ENCODE data around the gene HIPK3.

HIPK3 gene

DNA sequence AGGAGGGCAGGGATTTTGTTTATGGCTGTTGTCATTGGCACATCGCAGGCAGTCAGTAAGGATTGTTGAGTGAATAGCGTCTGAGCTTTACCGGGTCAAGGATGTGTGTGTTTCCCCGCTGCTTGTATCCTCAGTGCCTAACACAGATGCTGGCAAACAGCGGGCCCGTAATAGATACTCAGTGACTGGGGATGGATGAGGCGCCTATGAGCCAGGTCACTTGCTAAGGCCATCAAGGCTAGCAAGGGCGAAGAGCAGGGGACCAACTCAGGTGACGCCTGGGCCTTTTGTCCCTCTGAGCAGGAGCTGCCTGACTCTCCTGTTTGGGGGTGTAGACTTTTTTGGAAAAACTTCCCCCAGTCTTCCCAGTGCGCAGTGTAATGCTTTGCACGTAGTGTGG lies 118.1 kb downstream of the HIPK3 start:
- DNase-seq (ENCODE audit: insufficient read length): no peak
- TF ChIP-seq TAF1 (IDR thresholded peaks at IDR 0.05; ENCODE audit: borderline replicate concordance, low read depth, low read length) (no peak), POLR2A (IDR thresholded peaks at IDR 0.05; ENCODE audit: low read depth, low read length) (no peak), POLR2AphosphoS5 (IDR thresholded peaks at IDR 0.05; ENCODE audit: low read depth, low read length) (no peak)
- FAIRE-seq: no peak

GRCh38 chr11:33375688-33376311 lies 118.6 kb downstream of the HIPK3 start, which contains the start of gene KIAA1549L:
TSS of gene KIAA1549L (plus strand) at chr11:33376108.
- FAIRE-seq: peak; percentile 44
- peak; percentile 41 for DNase-seq (ENCODE audit: insufficient read length)
- TF ChIP-seq POLR2AphosphoS5 (IDR thresholded peaks at IDR 0.05; ENCODE audit: low read depth, low read length): no peak

DNA sequence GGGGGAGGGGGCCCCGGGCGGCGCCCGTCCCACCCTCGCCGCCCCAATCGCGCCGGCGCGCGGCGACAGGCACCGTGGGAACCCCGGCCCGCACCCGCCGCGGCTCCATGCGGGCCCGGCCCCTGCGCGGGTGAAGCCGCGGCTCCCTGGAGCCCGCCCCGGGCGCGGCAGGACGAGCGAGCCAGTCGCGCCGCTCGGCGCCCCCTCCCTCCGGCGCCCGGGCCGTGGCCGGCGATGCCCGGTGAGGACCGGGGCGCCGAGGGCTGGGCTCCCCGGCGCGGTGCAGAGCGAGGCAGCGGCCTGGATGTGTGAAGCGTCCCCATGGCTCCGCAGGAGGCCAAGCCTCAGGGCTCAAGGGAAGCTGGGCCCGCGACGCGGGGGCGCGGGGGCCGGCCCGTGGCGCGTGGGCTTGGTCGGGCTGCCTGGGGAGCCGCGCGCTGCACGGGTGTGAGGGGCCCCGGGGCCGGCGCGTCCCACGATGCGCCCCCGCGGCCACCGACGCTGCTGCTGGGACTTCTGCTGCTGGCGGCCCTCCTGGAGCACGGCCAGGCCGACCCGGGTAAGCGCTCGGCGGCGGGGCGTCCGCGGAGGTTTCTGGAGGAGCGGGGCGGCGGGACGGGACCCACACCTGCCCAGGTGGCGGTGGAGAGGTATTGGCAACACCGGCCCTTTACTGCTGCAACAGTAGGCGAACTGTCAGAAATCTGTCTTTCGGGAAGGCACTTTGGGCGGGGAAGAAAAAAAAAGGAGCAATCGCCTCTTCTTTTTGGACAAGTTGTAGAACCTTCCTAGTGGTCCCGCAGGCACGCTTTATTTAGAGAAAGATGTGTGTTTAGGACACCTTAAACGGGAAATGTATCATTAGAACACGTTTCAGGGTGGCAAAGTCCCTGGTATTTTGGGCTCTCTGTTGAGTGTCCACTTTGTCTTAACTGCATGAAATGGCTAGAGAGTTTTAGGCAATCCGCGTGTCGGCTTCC lies 119.4 kb downstream of the HIPK3 start:
- TF ChIP-seq POLR2AphosphoS5 (IDR thresholded peaks at IDR 0.05; ENCODE audit: low read depth, low read length): no peak
- no peak for TF ChIP-seq TAF1 (IDR thresholded peaks at IDR 0.05; ENCODE audit: borderline replicate concordance, low read depth, low read length)
- no peak for TF ChIP-seq POLR2A (IDR thresholded peaks at IDR 0.05; ENCODE audit: low read depth, low read length)
- no peak for FAIRE-seq
- peak; percentile 34 for DNase-seq (ENCODE audit: insufficient read length)

- FAIRE-seq (no peak), DNase-seq (ENCODE audit: insufficient read length) (no peak)
- TF ChIP-seq POLR2A (IDR thresholded peaks at IDR 0.05; ENCODE audit: low read depth, low read length): no peak
- no peak for TF ChIP-seq TAF1 (IDR thresholded peaks at IDR 0.05; ENCODE audit: borderline replicate concordance, low read depth, low read length)
- no peak for TF ChIP-seq POLR2AphosphoS5 (IDR thresholded peaks at IDR 0.05; ENCODE audit: low read depth, low read length)
Measured at GRCh38 chr11:33377412-33378370, 120.5 kb downstream of the HIPK3 start.

- FAIRE-seq: peak; percentile 79
- DNase-seq (ENCODE audit: insufficient read length): no peak
- TF ChIP-seq POLR2A (IDR thresholded peaks at IDR 0.05; ENCODE audit: low read depth, low read length): no peak
- TF ChIP-seq POLR2AphosphoS5 (IDR thresholded peaks at IDR 0.05; ENCODE audit: low read depth, low read length): no peak
- TF ChIP-seq TAF1 (IDR thresholded peaks at IDR 0.05; ENCODE audit: borderline replicate concordance, low read depth, low read length): no peak
Measured at GRCh38 chr11:33379947-33380346, 122.8 kb downstream of the HIPK3 start.

- TF ChIP-seq TAF1 (IDR thresholded peaks at IDR 0.05; ENCODE audit: borderline replicate concordance, low read depth, low read length) (no peak), POLR2A (IDR thresholded peaks at IDR 0.05; ENCODE audit: low read depth, low read length) (no peak), POLR2AphosphoS5 (IDR thresholded peaks at IDR 0.05; ENCODE audit: low read depth, low read length) (no peak)
- DNase-seq (ENCODE audit: insufficient read length) (no peak), FAIRE-seq (peak; percentile 17)
Measured at GRCh38 chr11:33383075-33383919, 126.1 kb downstream of the HIPK3 start.

DNA sequence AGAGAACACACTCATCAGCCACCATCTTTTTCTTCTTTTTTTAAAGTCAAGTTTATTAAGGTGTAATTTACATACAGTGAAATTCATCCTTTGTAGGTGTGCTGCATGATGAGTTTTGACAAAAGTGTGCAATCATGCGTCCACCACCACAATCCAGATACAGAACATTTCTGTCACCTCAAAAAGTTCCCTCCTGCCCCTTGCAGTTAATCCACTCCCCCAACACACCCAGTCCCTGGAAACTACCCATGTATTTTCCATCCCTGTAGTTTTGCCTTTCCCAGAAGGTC lies 126.7 kb downstream of the HIPK3 start:
- TF ChIP-seq POLR2A (IDR thresholded peaks at IDR 0.05; ENCODE audit: low read depth, low read length) (no peak), POLR2AphosphoS5 (IDR thresholded peaks at IDR 0.05; ENCODE audit: low read depth, low read length) (no peak), TAF1 (IDR thresholded peaks at IDR 0.05; ENCODE audit: borderline replicate concordance, low read depth, low read length) (no peak)
- DNase-seq (ENCODE audit: insufficient read length): no peak
- peak; percentile 5 for FAIRE-seq

- DNase-seq (ENCODE audit: insufficient read length): no peak
- no peak for TF ChIP-seq POLR2AphosphoS5 (IDR thresholded peaks at IDR 0.05; ENCODE audit: low read depth, low read length)
- TF ChIP-seq POLR2A (IDR thresholded peaks at IDR 0.05; ENCODE audit: low read depth, low read length): no peak
- TF ChIP-seq TAF1 (IDR thresholded peaks at IDR 0.05; ENCODE audit: borderline replicate concordance, low read depth, low read length): no peak
- peak; percentile 85 for FAIRE-seq
Measured at GRCh38 chr11:33384220-33384619, 127.0 kb downstream of the HIPK3 start.

GRCh38 chr11:33387581-33387980 lies 130.4 kb downstream of the HIPK3 start:
- TF ChIP-seq POLR2AphosphoS5 (IDR thresholded peaks at IDR 0.05; ENCODE audit: low read depth, low read length): no peak
- no peak for TF ChIP-seq TAF1 (IDR thresholded peaks at IDR 0.05; ENCODE audit: borderline replicate concordance, low read depth, low read length)
- no peak for TF ChIP-seq POLR2A (IDR thresholded peaks at IDR 0.05; ENCODE audit: low read depth, low read length)
- FAIRE-seq (no peak), DNase-seq (ENCODE audit: insufficient read length) (no peak)

DNA sequence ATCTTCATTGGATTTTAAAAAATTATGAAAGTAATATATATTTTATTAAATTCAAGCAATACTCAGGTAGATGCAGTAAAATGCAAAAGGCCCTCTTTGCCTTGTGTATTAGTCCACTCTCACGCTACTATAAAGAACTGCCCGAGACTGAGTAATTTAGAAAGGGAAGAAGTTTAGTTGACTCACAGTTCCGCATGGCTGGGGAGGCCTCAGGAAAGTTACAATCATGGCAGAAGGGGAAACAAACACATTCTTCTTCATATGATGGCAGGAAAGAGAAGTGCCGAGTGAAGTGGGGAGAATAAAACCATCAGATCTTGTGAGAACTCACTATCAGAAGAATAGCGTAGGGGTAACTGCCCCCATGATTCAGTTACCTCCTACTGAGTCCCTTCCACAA lies 130.8 kb downstream of the HIPK3 start:
- DNase-seq (ENCODE audit: insufficient read length): no peak

More for the DNA sequence above, 130.8 kb downstream of the HIPK3 start:
- peak; percentile 98 for FAIRE-seq
- TF ChIP-seq POLR2A (IDR thresholded peaks at IDR 0.05; ENCODE audit: low read depth, low read length): 0 out of 2 replicates have a peak, but pooled peaks have one; percentile 31
- no peak for TF ChIP-seq TAF1 (IDR thresholded peaks at IDR 0.05; ENCODE audit: borderline replicate concordance, low read depth, low read length)
- TF ChIP-seq POLR2AphosphoS5 (IDR thresholded peaks at IDR 0.05; ENCODE audit: low read depth, low read length): no peak

All from GM12892 (cell line).